Activated naive CD4-positive, alpha-beta T cell treated with anti-CD3 and anti-CD28 coated beads, Interleukin-2, amount 50 U/mL, for 72 hours (primary cell): ENCODE results near the gene ACD. TPM values are rescaled to one million over a fixed set of nuclear protein-coding genes. Genes with fewer than 3 reads are reported as not detected.
"Not testable (repeated sequence)": the region's sequence is repeated elsewhere in the genome, so short reads cannot be mapped to it uniquely, and the experiment has no call there.

ENCODE experiments used
- ATAC-seq, 2 donors: fragments of 150-1000 bp; cut with Tn5 transposase; 2 replicates each; pipeline ENCODE4 v1.10.0; 2021; ENCODE audit warnings: mild to moderate bottlenecking in 2 of 2, moderate library complexity in 2 of 2
- DNase-seq, 2 donors: peaks; one replicate each; pipeline ENCODE4 v3.0.0; 2021 to 2022; ENCODE audit warnings: low spot score in 2 of 2
- H3K27ac Mint-ChIP-seq, 2 donors: one replicate each; pipeline ENCODE4 v1.8.0; 2022; ENCODE audit warnings: mild to moderate bottlenecking in 2 of 2, mixed read lengths in 2 of 2
- H3K36me3 Mint-ChIP-seq, 2 donors: one replicate each; pipeline ENCODE4 v1.8.0; 2022; ENCODE audit warnings: mixed read lengths in 2 of 2
- H3K9me3 Mint-ChIP-seq, 2 donors: one replicate each; pipeline ENCODE4 v1.8.0; 2022; ENCODE audit warnings: mixed read lengths in 2 of 2
- total RNA-seq, 2 donors: library from RNA; stranded (reverse); gene quantifications; one replicate each; pipeline ENCODE4 v1.2.3, GENCODE V29; 2022

Gene ACD
- 10 to 100 TPM; 54.0 to 58.0 TPM for total RNA-seq

DNA sequence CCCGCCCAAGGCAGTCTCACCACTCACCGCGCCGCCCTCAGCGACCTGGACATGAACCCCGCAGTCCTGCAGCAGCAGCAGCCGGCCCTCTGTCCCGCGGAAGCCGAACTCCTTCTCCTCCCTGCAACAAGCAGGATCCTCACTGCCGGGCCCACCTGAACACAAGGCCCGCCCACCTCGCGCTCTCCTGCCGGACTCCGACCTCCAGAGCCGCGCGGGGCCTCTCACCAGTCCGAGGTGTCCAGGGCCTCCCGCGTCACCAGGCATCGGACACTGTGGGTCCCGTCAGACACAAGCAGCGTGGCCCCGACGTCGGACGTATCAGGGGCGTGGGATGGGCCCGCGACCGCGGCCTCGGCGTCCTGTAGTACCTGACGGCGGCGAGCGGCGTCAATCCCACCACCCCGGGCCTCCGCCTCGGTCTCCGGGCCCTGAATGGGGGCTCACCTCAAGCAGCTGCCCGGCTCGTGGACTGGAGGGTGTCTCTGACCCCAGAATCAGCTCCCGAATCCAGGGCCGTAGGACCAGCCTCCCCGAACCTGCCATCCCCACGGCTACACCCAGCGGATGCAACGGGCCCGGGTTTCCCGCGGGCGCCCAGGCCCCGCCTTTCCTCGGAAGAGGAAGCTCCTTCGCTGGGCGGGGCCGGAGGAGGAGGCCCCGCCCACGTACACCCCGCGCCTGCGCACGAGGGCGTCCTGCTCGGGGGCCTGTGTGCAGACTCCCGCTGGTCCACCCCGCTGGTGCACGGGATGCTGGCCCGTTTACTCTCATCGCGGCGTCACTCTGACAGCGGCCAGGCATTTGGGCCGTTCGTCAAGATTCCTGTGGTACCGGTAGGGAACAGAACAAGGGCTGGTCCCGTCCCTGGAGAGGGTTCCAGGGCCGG, at the start of gene ACD:
TSS of gene ACD (minus strand) at position 586 of the 889 bp plus-strand sequence. CDS start at position 546, 40 bp downstream.
- Mint-ChIP-seq H3K27ac (peak within 1 kb of the TSS; percentile 96), H3K9me3 (no peaks in the 10 kb centered on the region), H3K36me3 (peaks cover 10% of the 10 kb centered on the region in 2 donors)
- ATAC-seq: peak; percentile 67 to 74
- DNase-seq: peak; percentile 95 to 98

DNA sequence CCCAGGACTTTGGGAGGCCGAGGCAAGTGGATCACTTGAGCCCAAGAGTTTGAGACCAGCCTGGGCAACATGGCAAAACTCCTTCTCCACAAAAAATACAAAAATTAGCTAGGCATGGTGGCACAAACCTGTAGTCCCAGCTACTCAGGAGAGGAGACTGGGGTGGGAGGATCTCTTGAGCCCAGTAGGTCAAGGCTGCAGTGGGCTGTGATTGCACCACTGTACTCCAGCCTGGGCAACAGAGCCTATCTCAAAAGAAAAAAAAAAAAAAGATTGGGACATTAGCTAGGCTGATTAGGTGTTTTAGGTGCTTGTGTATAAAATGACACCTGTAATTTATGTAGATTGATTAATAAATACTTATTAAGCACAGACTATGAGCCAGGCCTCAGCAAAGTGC, 49.0 kb upstream of the ACD start:
- no peaks in the 10 kb centered on the region for H3K36me3 Mint-ChIP-seq
- peak overlapping the region in 1 of 2 donors; percentile 51 for H3K27ac Mint-ChIP-seq
- H3K9me3 Mint-ChIP-seq: no peaks in the 10 kb centered on the region
- ATAC-seq: no peak
- no peak for DNase-seq

DNA sequence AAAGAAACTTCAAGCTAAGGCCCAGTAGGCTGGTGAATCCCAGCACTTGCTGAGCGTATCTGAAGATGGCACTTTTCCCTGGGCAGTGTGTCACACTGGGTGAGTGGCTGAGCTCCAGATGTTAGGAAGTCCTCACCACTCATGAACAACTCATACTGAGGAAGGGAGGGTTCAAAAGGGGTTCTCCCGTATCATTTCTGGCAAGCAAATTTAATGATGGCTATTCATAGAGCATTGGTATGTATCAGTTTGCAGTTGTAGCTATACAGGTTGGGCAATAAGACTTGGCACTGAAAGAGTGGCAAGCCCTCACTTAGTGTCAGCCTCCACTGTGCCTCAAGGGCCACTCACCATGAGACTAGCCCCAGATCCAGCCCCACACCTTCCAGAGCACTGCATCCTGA, 48.3 kb upstream of the ACD start:
- H3K9me3 Mint-ChIP-seq: no peaks in the 10 kb centered on the region
- no peaks in the 10 kb centered on the region for H3K36me3 Mint-ChIP-seq

DNA sequence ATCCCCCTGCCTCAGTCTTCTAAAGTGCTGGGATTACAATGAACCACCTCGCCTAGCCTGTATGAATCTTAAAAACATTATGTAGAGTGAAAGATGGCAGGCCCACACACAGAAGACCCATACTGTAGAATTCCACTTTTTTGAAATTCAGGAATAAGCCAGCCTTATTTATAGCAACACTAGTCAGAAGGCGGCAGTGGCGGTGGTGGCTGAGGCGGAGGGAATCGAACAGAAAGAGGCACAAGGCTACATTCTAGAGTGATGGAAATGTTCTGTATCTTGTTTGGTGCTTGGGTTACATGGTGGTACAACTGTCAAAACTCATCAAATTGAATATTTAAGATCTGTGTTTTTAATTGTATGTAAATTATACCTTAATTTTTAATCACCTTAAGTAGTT, 47.7 kb upstream of the ACD start:
- DNase-seq (no peak), ATAC-seq (no peak)
- Mint-ChIP-seq H3K27ac (no peak overlapping the region), H3K9me3 (no peaks in the 10 kb centered on the region), H3K36me3 (no peaks in the 10 kb centered on the region)

More for the DNA sequence above, 48.3 kb upstream of the ACD start:
- no peak for DNase-seq
- H3K27ac Mint-ChIP-seq: no peak overlapping the region
- ATAC-seq: peak in 1 of 2 donors; percentile 21

DNA sequence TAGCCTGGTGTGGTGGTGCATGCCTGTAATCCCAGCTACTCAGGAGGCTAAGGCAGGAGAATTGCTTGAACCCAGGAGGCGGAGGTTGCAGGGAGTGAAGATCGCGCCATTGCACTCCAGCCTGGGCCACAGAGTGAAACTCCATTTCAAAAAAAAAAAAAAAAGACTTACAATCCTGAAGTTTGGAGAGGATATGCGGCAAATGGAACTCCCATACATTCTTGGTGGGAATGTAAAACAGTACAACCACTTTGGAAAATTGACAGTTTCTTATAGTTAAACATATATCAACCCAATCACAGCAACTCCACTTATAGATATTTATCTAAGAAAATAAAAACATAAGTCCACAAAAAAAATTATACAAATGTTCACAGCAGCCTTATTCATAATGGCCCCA, 47.1 kb upstream of the ACD start:
- DNase-seq (no peak), ATAC-seq (no peak)
- no peak overlapping the region for H3K27ac Mint-ChIP-seq
- no peaks in the 10 kb centered on the region for H3K36me3 Mint-ChIP-seq
- no peaks in the 10 kb centered on the region for H3K9me3 Mint-ChIP-seq

DNA sequence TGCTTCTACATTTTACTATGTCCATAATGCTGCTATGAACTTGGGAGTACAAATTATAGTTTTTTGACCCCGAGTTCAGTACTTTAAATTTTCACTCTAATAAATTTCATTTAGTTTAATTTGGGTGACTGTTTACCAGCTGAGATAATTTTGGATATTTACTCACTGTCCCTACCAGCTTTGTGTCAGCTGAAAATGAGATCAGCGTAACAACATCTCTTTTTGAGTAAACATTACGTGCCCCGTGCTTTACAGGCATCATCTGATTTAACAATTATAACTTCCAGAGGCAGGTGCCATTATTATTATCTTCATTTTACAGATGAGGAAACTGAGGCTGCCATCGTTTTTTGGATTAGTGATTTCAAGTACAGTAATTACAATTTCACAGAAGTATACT, 44.0 kb upstream of the ACD start:
- DNase-seq (no peak), ATAC-seq (no peak)
- Mint-ChIP-seq H3K36me3 (no peaks in the 10 kb centered on the region), H3K27ac (peak overlapping the region in 1 of 2 donors; percentile 86), H3K9me3 (no peaks in the 10 kb centered on the region)

DNA sequence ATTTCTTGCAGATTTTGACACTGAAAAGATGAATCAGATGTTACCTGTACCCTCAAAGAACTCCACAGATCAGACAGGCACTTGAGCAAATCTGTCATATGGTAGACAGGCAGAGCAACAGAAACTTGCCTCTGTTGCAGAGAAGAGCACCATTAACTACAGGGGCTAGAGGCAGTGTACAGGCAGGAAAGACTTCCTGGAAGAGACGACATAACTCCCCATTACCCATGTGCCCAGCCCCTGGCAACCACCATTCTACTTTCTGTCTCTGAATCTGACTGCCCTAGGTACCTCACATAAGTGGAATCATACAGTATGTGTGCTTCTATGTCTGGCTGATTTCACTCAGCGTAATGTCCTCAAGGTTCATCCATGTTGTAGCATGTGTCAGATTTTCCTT, 43.6 kb upstream of the ACD start:
- ATAC-seq (peak; percentile 87 to 90), DNase-seq (no peak)
- H3K27ac Mint-ChIP-seq: peak overlapping the region; percentile 61 to 86
- no peaks in the 10 kb centered on the region for H3K9me3 Mint-ChIP-seq
- peaks cover 0 to 4% of the 10 kb centered on the region in 2 donors for H3K36me3 Mint-ChIP-seq

DNA sequence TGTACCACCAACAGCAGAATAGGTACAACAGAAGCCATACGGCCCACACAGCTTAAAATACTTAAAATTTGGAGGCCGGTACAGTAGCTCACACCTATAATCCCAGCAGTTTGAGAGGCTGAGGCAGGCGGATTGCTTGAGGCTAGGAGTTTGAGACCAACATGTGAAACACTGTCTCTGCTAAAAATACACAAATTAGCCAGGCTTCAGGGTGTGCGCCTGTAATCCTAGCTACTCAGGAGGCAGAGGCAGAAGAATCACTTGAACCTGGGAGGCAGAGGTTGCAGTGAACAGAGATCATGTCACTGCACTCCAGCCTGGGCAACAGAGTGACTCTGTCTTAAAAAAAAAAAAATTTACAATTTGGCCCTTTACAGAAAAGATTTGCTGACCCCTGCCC, 42.1 kb upstream of the ACD start:
- DNase-seq (no peak), ATAC-seq (no peak)
- Mint-ChIP-seq H3K9me3 (no peaks in the 10 kb centered on the region), H3K36me3 (peaks cover 0 to 7% of the 10 kb centered on the region in 2 donors), H3K27ac (no peak overlapping the region)

DNA sequence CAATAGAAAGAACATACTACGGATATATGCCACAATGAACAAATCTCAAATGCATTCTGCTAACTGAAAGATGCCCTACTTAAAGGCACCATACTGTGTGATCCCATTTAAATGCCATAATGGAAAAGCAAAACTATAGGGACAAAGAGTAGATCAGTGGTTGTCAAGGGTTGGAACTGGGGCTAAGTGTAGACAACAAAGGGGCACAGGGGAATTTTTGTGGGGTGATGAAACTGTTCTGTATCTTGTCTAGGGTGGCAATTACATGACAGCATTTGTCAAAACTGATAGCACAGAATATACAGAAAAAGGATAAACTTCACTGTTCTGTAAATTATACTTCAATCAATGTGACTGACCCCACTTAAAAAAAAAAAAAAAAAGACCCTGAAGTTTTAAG, 41.4 kb upstream of the ACD start:
- Mint-ChIP-seq H3K9me3 (no peaks in the 10 kb centered on the region), H3K36me3 (peaks cover 0 to 7% of the 10 kb centered on the region in 2 donors), H3K27ac (no peak overlapping the region)
- no peak for ATAC-seq
- DNase-seq: no peak

DNA sequence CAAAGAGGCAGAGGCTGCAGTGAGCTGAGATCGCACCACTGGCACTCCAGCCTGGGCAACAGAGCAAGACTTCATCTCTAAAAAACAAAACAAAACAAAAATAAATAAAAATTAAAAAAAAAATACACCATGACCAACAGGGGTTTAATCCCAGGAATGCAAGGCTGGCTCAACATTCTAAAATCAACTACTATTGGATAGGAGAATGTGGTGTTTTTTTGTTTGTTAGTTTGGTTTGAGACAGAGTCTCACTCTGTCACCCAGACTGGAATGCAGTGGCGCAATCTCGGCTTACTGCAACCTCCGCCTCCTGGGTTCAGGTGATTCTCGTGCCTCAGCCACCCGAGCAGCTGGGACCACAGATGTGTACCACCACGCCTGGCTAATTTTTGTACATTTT, 39.2 kb upstream of the ACD start:
- no peak for ATAC-seq
- DNase-seq: no peak
- Mint-ChIP-seq H3K27ac (no peak overlapping the region), H3K36me3 (peaks cover 0 to 7% of the 10 kb centered on the region in 2 donors), H3K9me3 (no peaks in the 10 kb centered on the region)

DNA sequence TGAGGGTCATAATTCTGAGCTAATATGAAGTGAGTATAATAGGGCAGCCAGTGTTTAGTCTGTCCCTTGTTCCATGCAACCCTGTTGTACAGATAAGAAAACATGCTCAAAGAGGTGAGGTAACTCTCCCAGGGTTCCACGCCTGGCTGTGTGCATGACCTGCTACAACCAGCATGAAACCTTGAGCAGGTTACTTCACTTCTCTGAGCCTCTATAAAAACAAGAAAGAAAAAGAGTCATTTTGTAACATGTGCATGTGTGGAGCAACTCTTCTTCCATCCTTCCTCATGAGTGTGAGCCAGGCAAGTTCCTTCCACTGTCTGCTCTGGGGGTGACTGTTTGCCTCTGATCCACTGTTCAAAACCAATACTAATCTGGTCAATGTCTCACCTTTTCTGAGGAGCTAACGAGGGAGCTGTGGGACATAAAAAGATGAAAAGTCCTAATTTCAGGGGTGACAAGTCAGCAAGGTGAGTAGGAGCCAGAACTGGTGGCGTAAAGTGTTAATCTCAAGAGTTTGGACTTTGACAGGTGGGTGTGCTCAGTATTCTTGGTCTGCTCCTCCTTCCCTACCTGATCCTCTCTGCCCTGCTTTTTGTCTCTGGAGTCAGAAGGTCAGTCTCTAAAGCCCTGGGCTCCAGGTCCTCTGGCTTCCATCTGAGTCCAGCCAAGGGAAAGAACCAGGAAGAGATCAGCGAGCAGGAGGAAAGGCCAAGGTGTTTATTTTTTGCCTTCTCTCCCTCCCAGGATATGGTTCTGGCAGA, 37.5 kb upstream of the ACD start:
- DNase-seq: no peak
- Mint-ChIP-seq H3K27ac (no peak overlapping the region), H3K9me3 (no peaks in the 10 kb centered on the region), H3K36me3 (peaks cover 0 to 7% of the 10 kb centered on the region in 2 donors)
- ATAC-seq: no peak

DNA sequence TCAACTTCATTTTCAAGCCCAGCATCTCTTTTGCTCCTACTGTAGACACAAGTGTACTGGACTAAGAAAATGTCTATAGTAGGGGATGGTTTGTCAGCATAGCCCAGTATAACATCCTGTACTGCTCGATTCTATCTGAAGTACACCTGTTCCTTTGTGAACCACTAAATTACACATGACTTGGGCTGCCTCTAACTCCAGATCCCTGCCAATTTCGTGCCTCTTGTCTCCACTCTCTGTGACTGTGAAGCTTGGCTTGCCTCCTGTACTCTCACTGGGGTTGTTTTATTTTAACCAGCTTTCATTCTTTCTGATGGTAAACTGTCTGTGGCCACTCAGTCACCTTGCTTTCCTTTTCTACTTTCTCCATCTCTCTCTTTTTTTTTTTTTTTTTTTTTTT, 34.6 kb upstream of the ACD start:
- Mint-ChIP-seq H3K27ac (no peak overlapping the region), H3K36me3 (peaks cover 0 to 7% of the 10 kb centered on the region in 2 donors), H3K9me3 (no peaks in the 10 kb centered on the region)
- ATAC-seq (no peak), DNase-seq (no peak)

DNA sequence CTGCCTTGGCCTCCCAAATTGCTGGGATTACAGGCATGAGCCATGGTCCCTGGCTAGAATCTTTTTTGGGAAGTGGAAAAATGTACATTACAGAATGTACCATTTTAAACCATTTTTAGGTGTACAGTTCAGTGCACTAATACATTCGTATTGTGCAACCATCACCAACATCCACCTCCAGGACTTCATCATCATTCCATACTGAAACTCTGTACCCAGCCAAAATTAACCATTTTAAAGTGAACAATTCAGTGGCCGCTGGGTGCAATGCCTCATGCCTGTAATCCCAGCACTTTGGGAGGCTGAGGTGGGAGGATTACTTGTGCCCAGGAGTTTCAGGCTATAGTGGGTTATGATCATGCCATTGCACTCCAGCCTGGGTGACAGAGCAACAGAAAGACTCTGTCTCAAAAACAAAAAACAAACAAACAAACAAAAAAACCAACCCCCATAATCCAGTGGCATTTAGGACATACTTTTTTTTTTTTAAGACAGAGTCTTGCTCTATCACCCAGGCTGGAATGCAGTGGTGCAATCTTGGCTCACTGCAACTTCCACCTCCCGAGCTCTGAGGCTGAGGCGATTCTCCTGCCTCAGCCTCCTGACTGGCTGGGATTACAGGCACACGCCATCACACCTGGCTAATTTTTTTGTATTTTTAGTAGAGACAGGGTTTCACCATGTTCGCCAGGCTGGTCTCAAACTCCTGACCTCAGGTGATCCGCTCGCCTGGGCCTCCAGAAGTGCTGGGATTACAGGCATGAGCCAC, 33.6 kb upstream of the ACD start:
- DNase-seq, ATAC-seq, H3K9me3 Mint-ChIP-seq, H3K27ac Mint-ChIP-seq, H3K36me3 Mint-ChIP-seq: not testable (repeated sequence)

DNA sequence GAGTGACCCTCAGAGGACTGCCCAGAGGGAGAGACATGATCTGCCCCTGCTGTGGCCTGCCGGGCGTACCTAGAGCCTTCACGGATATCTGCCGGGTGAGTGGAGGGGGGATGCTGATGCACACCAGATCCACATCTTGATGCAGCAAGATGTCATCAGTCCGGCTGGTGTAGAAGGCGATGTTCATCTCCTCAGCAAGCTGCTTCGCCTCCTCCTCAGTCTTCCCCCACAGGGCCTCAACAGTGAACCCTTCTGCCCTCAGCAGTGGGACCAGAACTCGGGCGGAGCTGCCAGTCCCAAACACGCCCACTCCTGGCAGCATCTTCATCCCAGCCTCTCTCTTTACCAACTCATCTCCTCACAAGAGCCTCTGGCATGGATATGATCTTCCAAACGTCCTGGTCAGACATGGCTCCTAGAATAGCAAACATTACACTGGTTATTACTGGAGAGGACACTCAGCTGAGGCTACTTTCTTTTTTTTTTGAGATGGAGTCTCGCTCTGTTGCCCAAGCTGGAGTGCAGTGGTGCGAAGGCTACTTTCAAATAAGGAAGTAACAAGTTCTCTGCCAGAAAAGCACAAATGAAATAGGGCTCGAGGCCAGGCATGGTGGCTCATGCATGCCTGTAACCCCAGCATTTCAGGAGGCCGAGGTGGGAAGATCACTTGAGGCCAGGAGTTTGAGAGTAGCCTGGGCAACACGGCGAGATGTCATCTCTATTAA, 25.5 kb upstream of the ACD start:
- Mint-ChIP-seq H3K36me3 (peaks cover 5 to 7% of the 10 kb centered on the region in 2 donors), H3K9me3 (no peaks in the 10 kb centered on the region), H3K27ac (peak overlapping the region in 1 of 2 donors; percentile 17)
- no peak for ATAC-seq
- DNase-seq: no peak

DNA sequence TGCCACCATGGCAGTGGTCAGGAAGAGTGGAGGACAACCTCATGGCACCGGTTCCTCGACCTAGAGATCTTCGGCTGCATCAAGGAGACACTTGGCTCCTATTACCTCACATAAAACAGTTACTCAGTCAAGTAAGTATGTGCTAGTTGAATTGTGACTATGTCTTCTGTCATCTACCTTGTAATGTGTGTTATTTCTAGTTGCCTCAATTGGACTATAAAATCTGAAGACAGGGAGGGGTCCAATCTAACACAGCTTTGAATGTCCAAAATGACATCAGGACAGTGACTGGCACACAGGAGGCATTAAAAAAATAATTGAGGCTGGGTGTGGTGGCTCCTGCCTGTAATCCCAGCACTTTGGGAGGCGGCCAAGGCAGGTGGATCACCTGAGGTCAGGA, 23.7 kb upstream of the ACD start:
- Mint-ChIP-seq H3K27ac (peak overlapping the region; percentile 14 to 47), H3K36me3 (peaks cover 5 to 7% of the 10 kb centered on the region in 2 donors), H3K9me3 (no peaks in the 10 kb centered on the region)
- DNase-seq (no peak), ATAC-seq (no peak)
